Stimulated activated CD8-positive, alpha-beta memory T cell treated with anti-CD3 and anti-CD28 coated beads, Interleukin-15, amount 100 ng/mL, for 24 hours (primary cell): Measurements from ENCODE around the gene KDM5A.
"Not testable (repeated sequence)": the region's sequence is repeated elsewhere in the genome, so short reads cannot be mapped to it uniquely, and the experiment has no call there.

Experiments
- DNase-seq: peaks from one replicate; pipeline ENCODE4 v3.0.0-alpha.2; 2020; ENCODE audit warnings: low read depth

The KDM5A gene

GRCh38 chr12:389142-390096 is at the start of gene KDM5A:
Gene KDM5A, minus strand, starts transcription at chr12:389320. Its CDS starts 229 bp downstream, at chr12:389091.
- peak; percentile 81 for DNase-seq

- not testable (repeated sequence) for DNase-seq
Observed at GRCh38 chr12:435737-436136, 46.6 kb upstream of the KDM5A start.

GRCh38 chr12:422526-422925 is 33.4 kb upstream of the KDM5A start:
- no peak for DNase-seq

- DNase-seq, result no peak
Observed at GRCh38 chr12:418432-418831, 29.3 kb upstream of the KDM5A start.

- DNase-seq, result no peak
Observed at GRCh38 chr12:414859-415258, 25.7 kb upstream of the KDM5A start.

GRCh38 chr12:402029-402389 is 12.9 kb upstream of the KDM5A start:
- DNase-seq, result no peak

- DNase-seq, result peak; percentile 84
Observed at GRCh38 chr12:401235-402028, 12.3 kb upstream of the KDM5A start, which contains the start of gene CCDC77. Gene CCDC77, plus strand, starts transcription at chr12:401644. Its CDS starts 7,740 bp downstream, at chr12:409384.

- no peak for DNase-seq
Observed at GRCh38 chr12:400828-401227, 11.7 kb upstream of the KDM5A start.

- peak; percentile 15 for DNase-seq
Observed at GRCh38 chr12:388541-389141, 479 bp downstream of the KDM5A start.

- no peak for DNase-seq
Observed at GRCh38 chr12:388012-388411, 1.1 kb downstream of the KDM5A start.

- DNase-seq, result no peak
Observed at GRCh38 chr12:386651-387050, 2.5 kb downstream of the KDM5A start.

- DNase-seq, result not testable (repeated sequence)
Observed at GRCh38 chr12:370739-371485, 18.2 kb downstream of the KDM5A start.

GRCh38 chr12:367972-368371 is 21.1 kb downstream of the KDM5A start:
- DNase-seq, result no peak

GRCh38 chr12:366820-367219 is 22.3 kb downstream of the KDM5A start:
- no peak for DNase-seq

- DNase-seq, result no peak
Observed at GRCh38 chr12:359091-359490, 30.0 kb downstream of the KDM5A start.

GRCh38 chr12:356276-356988 is 32.7 kb downstream of the KDM5A start:
- no peak for DNase-seq

- DNase-seq, result not testable (repeated sequence)
Observed at GRCh38 chr12:351197-351596, 37.9 kb downstream of the KDM5A start.

- not testable (repeated sequence) for DNase-seq
Observed at GRCh38 chr12:349625-350024, 39.5 kb downstream of the KDM5A start.

GRCh38 chr12:343036-343435 is 46.1 kb downstream of the KDM5A start:
- DNase-seq, result not testable (repeated sequence)

GRCh38 chr12:337039-337438 is 52.1 kb downstream of the KDM5A start:
- DNase-seq, result no peak

- DNase-seq, result no peak
Observed at GRCh38 chr12:334125-334524, 55.0 kb downstream of the KDM5A start.
